ENCODE results near the gene DNAJC16.
"Not testable (repeated sequence)": the region's sequence is repeated elsewhere in the genome, so short reads cannot be mapped to it uniquely, and the experiment has no call there.

DNA sequence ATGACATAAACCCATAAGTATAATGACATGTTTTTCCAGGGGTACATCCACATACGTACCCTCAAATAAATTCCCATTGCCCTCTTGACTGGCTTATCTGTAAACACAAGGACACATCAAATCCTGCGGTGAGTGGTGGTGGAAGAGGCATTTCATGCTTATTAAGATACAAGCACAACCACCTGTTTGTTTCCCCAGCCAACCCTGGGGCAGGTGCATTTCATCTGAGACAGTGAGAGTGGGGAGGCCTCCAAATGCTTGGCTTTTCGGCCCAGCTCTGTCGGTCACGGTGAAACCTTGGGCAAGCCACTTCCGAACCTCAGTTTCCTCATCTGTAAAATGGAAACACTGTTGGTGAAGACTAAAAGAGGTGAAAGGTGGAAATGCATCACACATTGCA lies 42.2 kb upstream of the DNAJC16 start:
- TF ChIP-seq ZNF654 (tag by site-specific recombination; IDR thresholded peaks at IDR 0.05; ENCODE audit: low read depth); ZNF354C (tag by site-specific recombination; IDR thresholded peaks at IDR 0.05; ENCODE audit: borderline replicate concordance, low read depth); REPIN1 (tag by site-specific recombination; IDR thresholded peaks at IDR 0.05; ENCODE audit: low read depth); KLF1 (tag by site-specific recombination; IDR thresholded peaks at IDR 0.05); ZBTB20 (tag by site-specific recombination; IDR thresholded peaks at IDR 0.05); ZNF121 (tag by site-specific recombination; IDR thresholded peaks at IDR 0.05); TCF7L2 (IDR thresholded peaks at IDR 0.05; ENCODE audit: borderline replicate concordance, low read depth, low read length); ZNF214 (tag by site-specific recombination; IDR thresholded peaks at IDR 0.05; ENCODE audit: borderline replicate concordance): not testable (repeated sequence)
- TF ChIP-seq, protein P1, sequence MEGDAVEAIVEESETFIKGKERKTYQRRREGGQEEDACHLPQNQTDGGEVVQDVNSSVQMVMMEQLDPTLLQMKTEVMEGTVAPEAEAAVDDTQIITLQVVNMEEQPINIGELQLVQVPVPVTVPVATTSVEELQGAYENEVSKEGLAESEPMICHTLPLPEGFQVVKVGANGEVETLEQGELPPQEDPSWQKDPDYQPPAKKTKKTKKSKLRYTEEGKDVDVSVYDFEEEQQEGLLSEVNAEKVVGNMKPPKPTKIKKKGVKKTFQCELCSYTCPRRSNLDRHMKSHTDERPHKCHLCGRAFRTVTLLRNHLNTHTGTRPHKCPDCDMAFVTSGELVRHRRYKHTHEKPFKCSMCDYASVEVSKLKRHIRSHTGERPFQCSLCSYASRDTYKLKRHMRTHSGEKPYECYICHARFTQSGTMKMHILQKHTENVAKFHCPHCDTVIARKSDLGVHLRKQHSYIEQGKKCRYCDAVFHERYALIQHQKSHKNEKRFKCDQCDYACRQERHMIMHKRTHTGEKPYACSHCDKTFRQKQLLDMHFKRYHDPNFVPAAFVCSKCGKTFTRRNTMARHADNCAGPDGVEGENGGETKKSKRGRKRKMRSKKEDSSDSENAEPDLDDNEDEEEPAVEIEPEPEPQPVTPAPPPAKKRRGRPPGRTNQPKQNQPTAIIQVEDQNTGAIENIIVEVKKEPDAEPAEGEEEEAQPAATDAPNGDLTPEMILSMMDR (tag by site-specific recombination; IDR thresholded peaks at IDR 0.05) = not testable (repeated sequence)
- TF ChIP-seq, protein P2, sequence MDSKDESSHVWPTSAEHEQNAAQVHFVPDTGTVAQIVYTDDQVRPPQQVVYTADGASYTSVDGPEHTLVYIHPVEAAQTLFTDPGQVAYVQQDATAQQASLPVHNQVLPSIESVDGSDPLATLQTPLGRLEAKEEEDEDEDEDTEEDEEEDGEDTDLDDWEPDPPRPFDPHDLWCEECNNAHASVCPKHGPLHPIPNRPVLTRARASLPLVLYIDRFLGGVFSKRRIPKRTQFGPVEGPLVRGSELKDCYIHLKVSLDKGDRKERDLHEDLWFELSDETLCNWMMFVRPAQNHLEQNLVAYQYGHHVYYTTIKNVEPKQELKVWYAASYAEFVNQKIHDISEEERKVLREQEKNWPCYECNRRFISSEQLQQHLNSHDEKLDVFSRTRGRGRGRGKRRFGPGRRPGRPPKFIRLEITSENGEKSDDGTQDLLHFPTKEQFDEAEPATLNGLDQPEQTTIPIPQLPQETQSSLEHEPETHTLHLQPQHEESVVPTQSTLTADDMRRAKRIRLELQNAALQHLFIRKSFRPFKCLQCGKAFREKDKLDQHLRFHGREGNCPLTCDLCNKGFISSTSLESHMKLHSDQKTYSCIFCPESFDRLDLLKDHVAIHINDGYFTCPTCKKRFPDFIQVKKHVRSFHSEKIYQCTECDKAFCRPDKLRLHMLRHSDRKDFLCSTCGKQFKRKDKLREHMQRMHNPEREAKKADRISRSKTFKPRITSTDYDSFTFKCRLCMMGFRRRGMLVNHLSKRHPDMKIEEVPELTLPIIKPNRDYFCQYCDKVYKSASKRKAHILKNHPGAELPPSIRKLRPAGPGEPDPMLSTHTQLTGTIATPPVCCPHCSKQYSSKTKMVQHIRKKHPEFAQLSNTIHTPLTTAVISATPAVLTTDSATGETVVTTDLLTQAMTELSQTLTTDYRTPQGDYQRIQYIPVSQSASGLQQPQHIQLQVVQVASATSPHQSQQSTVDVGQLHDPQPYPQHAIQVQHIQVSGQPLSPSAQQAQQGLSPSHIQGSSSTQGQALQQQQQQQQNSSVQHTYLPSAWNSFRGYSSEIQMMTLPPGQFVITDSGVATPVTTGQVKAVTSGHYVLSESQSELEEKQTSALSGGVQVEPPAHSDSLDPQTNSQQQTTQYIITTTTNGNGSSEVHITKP (tag by site-specific recombination; IDR thresholded peaks at IDR 0.05) = not testable (repeated sequence)
